ENCODE data around the gene HSF4.
A peak's percentile ranks its signal among the peaks of the same experiment; 100 is the strongest.

The HSF4 gene

DNA sequence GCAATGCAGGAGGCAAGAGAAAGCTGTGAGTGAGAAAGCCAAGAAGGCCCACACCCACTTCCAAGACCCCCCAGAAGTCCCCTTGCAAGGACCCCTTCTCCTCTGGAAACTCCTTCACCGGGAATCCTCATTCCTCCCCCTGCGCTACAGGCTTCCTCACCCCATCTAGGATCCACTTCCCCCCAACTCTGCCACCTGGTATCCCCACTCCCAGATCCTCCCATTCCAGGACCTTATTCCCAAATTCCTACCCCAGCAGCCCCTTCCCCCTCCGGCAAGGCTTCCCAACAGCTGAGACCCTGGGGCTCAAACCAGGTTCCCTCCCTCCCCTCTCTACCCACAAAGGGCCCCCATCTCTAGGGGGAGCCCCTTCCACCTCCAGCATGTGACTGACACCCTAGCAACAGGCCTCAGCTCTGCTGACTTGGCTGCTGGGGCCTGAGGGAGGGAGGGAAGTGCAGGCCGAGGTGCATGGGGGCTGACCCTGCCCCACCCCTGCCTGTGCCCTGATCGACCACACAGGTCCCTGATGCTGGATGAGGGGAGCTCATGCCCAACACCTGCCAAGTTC is 2.1 kb downstream of the HSF4 start:
- no peak for DNase-seq (ENCODE audit: low read depth in 2 of 2)

DNA sequence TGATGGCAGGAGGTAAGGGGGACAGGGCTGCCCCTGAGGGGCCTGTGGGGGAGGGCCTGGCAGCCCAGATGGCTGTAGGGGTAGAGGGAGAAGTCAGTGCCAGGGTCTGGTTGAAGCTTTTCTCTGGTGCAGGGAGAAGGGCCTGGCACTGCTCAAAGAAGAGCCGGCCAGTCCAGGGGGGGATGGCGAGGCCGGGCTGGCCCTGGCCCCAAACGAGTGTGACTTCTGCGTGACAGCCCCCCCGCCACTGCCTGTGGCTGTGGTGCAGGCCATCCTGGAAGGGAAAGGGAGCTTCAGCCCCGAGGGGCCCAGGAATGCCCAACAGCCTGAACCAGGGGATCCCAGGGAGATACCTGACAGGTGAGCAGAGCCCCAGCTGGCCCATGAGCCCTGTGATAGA is 3.0 kb downstream of the HSF4 start:
- DNase-seq (ENCODE audit: low read depth in 2 of 2) = no peak

DNA sequence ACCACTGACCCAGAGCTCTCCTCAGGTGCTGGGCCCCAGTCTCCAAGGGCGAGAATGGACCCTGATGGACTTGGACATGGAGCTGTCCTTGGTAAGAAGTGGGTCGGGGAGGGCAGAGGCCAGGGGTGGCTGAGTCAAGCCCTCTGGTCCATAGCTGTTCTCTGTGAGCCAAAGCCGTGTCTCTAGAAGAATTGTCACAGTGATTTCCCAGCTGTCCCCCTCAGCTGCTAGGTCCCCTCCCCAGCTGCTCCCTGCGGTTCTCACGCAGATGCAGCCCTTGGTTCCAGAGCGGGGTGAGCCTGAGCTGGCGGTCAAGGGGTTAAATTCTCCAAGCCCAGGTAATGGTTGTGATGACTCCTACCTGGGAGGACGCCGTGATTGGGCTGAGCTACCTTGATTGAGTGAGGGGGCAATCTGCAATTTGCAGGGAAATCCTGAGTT is 4.5 kb downstream of the HSF4 start:
- DNase-seq (ENCODE audit: low read depth in 2 of 2) = no peak

DNA sequence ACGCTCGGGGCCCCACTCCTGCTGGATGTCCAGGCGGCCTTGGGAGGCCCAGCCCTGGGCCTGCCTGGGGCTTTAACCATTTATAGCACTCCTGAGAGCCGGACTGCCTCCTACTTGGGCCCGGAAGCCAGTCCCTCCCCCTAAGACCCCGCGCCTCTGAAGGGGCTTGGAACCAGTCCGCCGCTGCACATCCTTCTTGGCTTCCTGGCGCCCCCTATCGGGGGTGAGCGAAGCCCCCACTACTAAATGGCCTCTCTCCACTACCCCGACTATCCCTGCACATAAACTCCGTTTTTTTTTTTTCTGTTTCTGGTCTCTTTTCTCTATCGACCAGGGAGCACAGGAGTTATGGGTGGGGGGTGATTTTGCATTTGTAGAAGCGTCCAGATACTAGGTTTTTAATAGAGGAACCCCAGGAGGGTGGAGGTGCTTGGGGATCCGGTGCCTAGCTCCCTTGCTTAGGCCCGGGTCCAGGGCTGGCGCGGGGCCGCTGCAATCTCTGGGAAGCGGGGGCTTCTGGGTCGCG is 5.2 kb downstream of the HSF4 start:
- DNase-seq (ENCODE audit: low read depth in 2 of 2) = no peak

DNA sequence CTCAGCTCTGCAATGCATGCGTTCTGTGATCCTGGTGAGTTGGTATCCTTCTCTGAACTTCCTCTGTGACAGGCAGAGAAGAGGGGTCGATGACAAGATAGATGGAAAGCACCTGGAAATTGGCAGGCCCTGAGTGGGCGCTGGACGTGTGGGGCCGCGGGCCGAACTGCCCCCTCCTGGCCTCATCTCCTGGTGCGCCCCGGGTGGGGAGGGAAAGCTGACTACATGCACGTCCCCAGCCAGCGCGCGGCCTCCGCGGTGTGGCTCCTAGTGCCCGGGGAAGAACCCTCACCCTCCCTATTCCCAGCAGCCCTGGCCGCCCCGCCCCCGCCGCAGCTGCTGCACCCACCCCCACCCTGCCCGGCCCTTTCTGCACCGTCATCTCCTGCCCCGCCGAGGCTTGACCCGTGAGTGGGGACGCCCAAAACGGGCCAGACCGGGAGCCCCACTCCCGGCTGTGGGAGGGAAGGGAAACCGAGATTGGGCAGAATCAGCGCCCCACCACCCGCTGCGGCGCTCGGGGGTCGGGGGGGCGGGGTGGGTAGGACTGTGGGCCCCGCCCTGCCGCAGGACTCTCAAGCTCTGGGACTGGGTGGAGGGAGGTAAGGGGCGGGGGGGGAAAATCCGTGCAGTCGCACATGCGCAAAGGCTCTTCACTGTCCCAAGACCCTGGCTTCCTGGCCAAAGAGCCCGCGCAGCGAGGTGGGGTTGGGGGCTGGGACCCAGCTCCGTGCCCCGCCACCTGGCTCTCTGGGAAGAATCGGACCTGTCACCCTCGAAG is 5.8 kb downstream of the HSF4 start, which contains the start of gene NOL3:
Gene NOL3 (plus strand): TSS at position 371 of the 781 bp plus-strand sequence.
- no peak for DNase-seq (ENCODE audit: low read depth in 2 of 2)

DNA sequence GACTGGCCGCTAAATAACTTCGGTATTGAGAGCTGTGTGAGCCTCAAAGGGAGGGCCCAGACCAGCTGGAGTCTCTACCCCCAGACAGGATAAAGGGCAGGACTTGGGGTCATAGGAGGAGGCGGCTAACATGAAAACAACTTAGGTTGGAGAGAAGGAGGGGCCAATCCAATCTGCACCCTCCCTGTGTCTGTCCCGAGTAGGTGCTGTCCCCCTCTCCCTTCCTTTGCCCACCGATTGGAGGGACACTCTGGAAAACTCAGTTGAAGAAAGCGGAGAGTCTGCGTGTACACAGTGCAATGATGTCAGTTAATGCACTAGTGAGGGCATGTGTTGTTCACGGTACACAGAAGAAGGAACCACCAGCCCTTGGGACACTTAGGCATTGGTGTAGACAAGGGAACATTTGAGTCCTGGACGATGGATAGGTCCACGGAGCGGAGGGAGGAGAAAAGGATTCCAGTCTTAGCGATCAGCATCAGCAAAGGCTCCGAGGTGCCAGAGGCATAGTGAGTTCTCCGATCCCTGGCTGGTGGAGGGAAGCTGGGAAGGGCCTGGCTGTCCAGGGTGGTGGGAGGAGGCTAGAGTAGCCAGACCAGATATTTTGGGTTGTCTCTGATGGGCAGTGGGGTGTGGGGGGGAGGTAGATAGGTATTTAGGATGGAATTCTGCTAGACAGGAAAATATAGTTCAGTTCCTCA is 6.6 kb downstream of the HSF4 start:
- no peak for DNase-seq (ENCODE audit: low read depth in 2 of 2)

DNA sequence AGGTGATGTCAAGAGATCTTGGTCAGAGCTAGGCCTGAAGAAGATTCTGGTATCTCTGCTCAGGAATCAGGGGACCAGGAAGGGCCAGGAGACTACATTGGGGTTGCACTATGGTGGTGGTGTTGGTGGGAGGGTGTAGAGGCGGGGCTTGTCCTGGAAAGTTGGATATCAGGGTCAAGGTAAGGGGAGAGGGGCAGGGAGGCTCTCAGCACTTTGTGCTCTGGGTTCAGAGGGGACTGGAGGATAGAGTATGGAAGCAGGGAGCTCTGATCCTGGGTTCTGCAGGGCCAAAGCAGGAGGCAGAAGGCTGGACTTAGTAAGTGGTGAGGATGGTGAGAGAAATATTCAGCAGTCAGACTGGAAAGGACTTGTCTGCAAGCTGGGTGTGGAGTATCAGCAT is 8.8 kb downstream of the HSF4 start:
- DNase-seq (ENCODE audit: low read depth in 2 of 2) = no peak

DNA sequence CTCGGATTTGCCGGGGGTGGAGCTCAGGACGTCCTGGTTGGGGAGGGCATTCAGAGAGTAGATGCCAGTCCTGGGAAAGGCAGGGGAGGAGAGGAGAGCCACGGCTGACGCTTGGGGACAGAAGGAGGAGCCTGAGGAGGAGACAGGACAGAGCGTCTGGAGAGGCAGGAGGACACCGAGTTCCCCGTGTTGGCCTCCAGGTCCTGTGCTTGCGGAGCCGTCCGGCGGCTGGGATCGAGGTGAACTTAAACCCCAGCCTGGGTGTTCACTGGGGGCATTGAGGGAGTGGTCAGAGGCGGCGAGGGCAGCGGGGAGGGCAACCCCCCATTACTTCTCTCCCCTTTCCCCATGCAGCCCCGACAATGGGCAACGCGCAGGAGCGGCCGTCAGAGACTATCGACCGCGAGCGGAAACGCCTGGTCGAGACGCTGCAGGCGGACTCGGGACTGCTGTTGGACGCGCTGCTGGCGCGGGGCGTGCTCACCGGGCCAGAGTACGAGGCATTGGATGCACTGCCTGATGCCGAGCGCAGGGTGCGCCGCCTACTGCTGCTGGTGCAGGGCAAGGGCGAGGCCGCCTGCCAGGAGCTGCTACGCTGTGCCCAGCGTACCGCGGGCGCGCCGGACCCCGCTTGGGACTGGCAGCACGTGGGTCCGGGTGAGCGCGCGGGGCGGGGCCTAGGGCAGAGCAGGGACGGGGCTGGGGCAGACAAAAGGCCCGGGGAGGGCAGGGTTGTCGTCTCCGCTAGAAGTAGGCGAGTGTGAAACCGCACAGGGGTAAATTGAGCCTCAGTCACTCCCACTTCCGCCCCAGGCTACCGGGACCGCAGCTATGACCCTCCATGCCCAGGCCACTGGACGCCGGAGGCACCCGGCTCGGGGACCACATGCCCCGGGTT is 9.5 kb downstream of the HSF4 start:
- DNase-seq (ENCODE audit: low read depth in 2 of 2) = no peak

DNA sequence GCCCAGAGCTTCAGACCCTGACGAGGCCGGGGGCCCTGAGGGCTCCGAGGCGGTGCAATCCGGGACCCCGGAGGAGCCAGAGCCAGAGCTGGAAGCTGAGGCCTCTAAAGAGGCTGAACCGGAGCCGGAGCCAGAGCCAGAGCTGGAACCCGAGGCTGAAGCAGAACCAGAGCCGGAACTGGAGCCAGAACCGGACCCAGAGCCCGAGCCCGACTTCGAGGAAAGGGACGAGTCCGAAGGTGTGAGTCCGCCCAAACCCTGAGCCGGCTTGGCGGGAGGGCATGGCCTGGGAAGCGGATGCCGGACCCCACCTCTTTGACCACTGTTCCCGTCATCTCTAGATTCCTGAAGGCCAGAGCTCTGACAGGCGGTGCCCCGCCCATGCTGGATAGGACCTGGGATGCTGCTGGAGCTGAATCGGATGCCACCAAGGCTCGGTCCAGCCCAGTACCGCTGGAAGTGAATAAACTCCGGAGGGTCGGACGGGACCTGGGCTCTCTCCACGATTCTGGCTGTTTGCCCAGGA is 10.2 kb downstream of the HSF4 start:
- DNase-seq (ENCODE audit: low read depth in 2 of 2) = no peak

DNA sequence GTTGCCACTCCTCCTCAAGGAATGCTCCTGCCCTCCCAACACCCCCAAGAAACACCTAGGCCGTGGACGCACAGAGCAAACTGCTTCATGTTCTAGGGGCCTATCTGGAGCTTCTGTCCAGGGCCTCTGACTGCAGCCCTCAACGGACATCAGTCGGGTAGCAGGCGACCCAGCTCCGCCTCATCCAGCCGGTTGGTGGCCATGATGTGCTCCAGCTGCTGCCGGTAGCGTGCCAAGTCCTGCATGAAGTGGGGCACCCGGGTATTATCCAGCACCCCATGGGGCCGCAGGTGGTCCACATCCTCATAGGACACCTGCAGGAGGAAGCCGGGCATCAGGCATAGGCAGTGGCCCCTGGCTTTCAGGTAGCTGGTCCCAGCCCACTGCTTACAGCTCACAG is 12.1 kb downstream of the HSF4 start:
- DNase-seq (ENCODE audit: low read depth in 2 of 2) = no peak

DNA sequence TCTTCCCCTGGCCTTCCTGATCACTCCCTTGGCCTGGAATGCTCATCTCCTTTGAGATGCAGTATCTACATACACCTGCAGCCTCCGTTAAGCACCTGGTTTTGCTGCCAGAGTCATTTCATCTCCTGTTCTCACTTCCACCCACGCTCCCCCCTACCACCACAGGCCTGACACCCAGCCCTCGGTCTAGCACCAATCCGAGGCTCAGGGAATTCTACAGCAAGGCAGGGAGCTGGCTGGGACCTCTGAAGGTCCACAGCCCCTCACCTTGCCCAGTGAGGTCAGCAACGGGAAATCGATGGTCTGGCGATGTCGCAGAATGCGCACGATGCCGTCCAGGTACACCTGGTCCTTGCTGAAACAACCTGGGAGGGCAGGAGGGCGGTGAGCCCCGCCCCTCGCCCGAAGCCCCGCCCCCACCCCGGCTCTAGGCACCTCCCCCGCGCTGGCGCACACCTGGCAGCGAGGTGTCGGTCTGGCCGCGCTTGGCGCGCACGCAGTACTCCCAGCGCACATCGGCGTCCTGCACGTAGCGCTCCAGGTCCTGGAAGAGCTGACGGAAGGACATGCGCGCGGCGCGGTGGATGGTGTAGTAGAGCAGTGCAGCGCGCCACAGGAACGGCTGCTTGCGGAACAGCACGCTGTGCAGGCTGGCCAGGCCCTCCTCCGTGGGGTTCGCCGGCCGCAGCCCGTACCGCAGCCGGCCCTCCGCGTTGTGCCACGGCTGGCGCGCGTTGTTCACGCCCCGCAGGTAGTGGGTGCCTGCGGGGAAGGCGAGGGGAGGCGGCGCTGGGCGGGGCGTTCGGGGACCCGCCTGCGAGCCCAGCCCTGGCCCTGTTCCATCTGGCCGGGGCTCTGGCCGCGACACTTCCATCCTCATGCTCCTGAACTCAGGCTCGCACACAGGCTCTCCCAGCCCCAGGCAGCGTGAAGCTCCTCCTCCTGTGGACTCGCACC is 13.5 kb downstream of the HSF4 start:
- no peak for DNase-seq (ENCODE audit: low read depth in 2 of 2)

DNA sequence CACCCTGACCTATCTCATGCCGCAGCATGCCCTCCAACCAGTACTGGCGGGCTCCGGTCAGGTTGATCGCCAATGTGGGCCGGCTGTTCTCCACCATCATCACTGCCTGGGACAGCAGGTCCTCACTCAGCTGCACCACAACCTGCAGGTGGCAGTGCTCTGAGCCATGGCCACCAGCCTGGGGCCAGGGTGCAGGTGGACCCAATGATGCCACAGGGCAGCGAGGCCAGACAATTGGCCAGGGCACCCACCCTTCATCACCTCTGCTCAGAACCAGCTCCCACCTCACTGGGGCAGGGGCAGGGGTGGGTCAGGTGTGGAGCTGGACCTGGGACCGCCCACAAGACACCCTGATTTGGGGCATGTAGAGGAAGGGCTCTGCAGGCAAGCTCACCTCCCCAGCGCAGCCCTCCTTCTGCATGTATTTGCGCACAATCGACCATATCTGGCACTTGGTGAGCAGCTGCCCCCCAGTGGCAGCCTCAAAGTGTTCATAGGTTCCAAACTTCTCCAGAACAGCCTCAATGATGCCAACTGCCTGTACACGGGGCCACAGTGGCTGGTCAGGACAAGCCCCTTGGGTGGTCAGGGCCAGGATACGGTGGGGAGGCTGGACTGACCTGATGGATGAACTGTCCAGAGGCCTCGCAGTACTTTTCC is 15.0 kb downstream of the HSF4 start:
- no peak for DNase-seq (ENCODE audit: low read depth in 2 of 2)

DNA sequence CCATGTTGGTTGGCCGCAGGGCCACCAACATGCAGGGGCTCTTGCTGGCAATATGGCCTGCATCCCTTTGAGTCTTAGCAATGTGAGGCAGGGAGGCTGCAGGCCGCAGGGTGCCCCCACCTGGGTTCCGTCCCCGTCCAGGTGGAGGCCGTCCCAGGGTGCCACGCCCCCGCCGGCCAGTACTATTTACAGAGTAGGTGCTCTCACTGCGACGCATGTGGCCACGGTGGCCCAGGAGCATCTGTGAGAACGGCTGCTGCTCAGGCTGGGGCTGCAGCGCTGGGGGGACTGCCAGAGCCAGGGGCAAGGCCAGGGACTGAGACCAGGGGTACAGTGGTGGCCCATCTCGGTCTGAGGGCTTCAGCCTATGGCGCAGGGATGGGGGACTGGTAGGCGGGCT is 15.6 kb downstream of the HSF4 start:
- DNase-seq (ENCODE audit: low read depth in 2 of 2) = no peak

DNA sequence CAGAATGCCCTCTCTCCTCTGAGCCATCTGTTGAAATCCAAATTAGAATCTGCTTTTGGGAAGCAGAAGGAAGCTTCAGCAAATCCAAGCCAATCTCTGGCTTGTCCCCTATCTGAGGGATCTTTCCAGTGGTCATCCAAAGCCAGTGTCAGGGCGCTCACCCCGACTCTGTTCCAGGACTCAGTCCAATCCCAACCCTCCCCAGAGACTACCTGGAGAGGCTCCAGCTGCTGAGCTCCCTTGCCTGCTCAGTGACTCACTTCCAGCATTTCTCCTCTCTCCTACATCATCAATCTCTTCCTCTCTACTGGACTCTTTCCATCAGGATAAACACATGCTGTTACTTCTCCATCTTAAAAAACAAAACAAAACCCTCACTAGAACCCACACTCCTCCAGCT is 16.8 kb downstream of the HSF4 start:
- DNase-seq (ENCODE audit: low read depth in 2 of 2) = no peak

DNA sequence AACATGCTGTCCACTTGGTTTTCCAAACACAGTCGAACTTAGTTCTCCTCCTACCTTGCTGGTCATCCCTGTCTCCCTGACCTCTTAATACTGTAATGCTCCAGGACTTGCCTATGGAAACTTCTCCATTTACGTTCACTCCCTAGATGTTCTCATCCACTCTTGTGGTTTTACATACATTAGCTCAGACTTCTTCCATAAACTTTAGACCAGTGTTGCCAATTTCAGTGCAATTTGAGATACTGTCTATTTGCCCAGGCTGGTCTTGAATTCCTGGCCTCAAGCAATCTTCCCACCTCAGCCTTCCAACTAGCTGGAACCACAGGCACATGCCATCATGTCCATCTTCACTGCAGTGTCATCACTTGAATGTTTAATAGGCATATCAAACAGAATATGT is 17.7 kb downstream of the HSF4 start:
- DNase-seq (ENCODE audit: low read depth in 2 of 2) = no peak

DNA sequence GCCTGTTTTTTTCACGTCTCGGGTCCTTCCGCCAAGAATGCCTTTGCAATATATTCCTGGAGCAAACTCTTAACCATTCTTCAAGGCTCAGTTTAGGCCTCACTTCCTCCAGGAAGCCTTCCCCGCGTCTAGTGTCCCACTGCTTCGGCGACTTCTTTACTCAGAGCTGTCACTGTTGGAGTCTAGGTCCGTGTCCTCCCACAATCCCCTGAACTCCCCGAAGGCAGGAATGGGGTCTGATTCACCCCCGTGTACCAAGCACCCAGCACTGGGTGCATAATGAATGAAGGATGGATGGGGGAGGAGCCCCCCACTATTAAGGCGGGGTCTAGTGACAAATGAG is 18.7 kb downstream of the HSF4 start:
- no peak for DNase-seq (ENCODE audit: low read depth in 2 of 2)

DNA sequence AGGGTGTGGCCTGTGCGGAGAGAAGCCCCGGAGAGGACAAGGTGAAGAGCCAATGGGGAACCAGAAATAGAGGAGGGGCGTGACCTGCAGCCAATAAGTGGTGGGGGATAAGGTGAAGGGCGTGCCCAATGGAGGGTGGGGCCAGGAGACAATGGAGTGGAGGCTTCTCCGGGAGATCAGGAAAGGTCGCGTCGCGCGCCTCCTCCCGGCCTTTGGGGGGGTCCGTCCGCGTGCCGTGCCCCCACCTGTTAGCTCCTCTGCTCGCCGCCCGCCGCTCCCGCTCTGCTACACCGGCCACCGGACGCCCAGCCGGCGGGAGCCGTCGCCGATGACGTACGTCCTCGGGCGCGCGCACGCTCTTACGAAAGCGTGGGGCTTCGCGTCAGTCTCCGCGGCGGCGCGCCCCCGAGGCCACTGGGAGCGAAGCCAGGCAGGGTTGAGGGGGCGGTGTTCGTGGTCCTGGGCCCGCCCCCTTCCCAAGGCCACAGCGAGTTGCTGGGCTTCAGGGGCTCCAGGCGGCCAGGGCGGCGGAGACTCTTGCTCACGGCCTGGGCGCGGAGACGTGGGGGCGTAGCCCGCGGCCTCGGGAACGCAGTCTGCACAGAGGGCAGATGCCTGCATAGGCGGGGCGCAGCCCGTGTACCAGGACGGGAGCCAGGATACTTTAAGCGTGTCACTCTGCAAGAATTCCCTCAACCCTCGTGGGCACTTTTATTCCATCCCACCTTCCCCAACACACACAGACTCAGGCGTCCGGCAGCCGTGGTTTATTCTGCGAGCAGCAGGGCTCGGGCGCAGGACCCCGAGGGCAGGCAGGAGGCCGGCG is 19.3 kb downstream of the HSF4 start, which contains the start of gene MATCAP1:
Gene MATCAP1 (minus strand): TSS at position 337 of the 826 bp plus-strand sequence. CDS start 3,353 bp downstream, outside the sequence.
- DNase-seq (ENCODE audit: low read depth in 2 of 2) = peak; percentile 72 to 85

DNA sequence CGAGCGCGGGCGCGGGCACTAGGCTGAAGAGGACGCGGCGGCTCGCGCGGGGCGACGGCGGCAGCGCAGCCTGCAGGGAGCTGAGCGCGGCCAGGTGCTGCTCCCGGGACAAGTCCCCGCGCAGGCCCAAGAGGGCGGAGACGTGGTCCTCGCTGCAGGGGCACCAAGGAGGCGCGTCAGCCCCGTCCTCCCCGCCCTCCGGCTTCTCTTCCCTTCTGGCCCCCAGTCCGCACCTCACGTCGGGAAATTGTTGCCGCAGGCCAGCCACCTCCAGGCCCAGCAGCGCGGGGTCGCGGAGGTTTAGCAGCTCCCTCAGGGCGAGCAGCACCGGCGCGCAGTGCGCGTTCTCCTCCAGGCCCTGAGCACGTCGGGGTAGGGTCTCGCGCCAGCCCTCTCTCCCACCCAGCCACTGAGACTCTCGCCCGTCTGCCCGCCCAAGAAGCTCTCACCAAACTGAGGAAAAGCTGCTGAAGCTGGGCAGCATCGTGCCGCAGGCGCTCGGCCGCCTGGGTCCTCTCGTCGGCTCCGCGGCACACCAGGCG is 20.0 kb downstream of the HSF4 start:
- no peak for DNase-seq (ENCODE audit: low read depth in 2 of 2)

All from stimulated activated CD8-positive, alpha-beta memory T cell treated with anti-CD3 and anti-CD28 coated beads, Interleukin-2, amount 100 ng/mL, for 1 hour (primary cell).